SK-N-SH (cell line): ENCODE data around the gene FBXW9. TPM values are rescaled to one million over a fixed set of nuclear protein-coding genes. Genes with fewer than 3 reads are reported as not detected.

Experiments used
- CTCF ChIA-PET: fragments of 300-600, 350-600 bp; formaldehyde crosslinking; extraction: SDS; loops from one replicate; lab custom pipeline; 2021; lab: Yijun Ruan, JAX
- POLR2A ChIA-PET: fragments of 350-600 bp; sonication (Branson Sonifier 250); formaldehyde crosslinking; extraction: SDS; loops from one replicate; lab custom pipeline; 2020; ENCODE audit warnings: antibody characterized with exemption, inconsistent platforms; lab: Yijun Ruan, JAX
- DNase-seq: peaks from one replicate; pipeline ENCODE4 v3.0.0; 2012
- H2AFZ ChIP-seq: fragments of 200-600 bp; sonication (generic); 2 replicates; pipeline ENCODE4 v1.8.1; 2016; ENCODE audit warnings: antibody characterized with exemption, mild to moderate bottlenecking, low read depth
- H3F3A ChIP-seq: fragments of 200-600 bp; sonication (generic); replicated peaks from 2 replicates; pipeline ENCODE3; 2016; ENCODE audit warnings: antibody characterized with exemption, mild to moderate bottlenecking; ENCODE audit not compliant: insufficient read depth
- H3K27ac ChIP-seq, 2 experiments: fragments of 200-500 bp in 1 of 2; fragments of 200-600 bp in 1 of 2; sonication (Bioruptor generic) in 1 of 2; sonication (generic), shearing (Covaris generic) in 1 of 2; 2 replicates each; pipeline versions ENCODE4 v1.5.1 to v1.6.1; 2014 to 2016; ENCODE audit warnings: low read depth in 2 of 2, inconsistent platforms in 1 of 2, low read length in 1 of 2, mild to moderate bottlenecking in 1 of 2, mixed read lengths in 1 of 2
- H3K27me3 ChIP-seq: fragments of 200-600 bp; sonication (generic), shearing (Covaris generic); 2 replicates; pipeline ENCODE4 v1.6.1; 2016; ENCODE audit warnings: mixed run types; ENCODE audit not compliant: insufficient read depth
- H3K36me3 ChIP-seq, 2 experiments: fragments of 200-500 bp in 1 of 2; fragments of 200-600 bp in 1 of 2; sonication (Bioruptor generic) in 1 of 2; sonication (generic) in 1 of 2; replicated peaks in 1 of 2; 2 replicates each; pipeline versions ENCODE3 to v1.5.1; 2014 to 2016; ENCODE audit warnings: low read length in 1 of 2, mild to moderate bottlenecking in 1 of 2; ENCODE audit not compliant: insufficient read depth in 2 of 2, control insufficient read depth in 1 of 2
- H3K4me1 ChIP-seq, 2 experiments: fragments of 200-500 bp in 1 of 2; fragments of 200-600 bp in 1 of 2; sonication (Bioruptor generic) in 1 of 2; sonication (generic), shearing (Covaris generic) in 1 of 2; 2 replicates each; pipeline versions ENCODE4 v1.5.1 to v1.6.1; 2014 to 2016; ENCODE audit warnings: low read depth in 1 of 2, low read length in 1 of 2, mixed run types in 1 of 2; ENCODE audit not compliant: insufficient read depth in 2 of 2, control insufficient read depth in 1 of 2
- H3K4me2 ChIP-seq: fragments of 200-600 bp; sonication (generic), shearing (Covaris generic); 2 replicates; pipeline ENCODE4 v1.6.1; 2017; ENCODE audit warnings: mixed run types
- H3K4me3 ChIP-seq, 2 experiments: fragments of 200-500 bp in 1 of 2; fragments of 200-600 bp in 1 of 2; sonication (Bioruptor generic) in 1 of 2; sonication (generic), shearing (Covaris generic) in 1 of 2; 2 replicates each; pipeline versions ENCODE4 v1.5.1 to v1.8.1; 2014 to 2016; ENCODE audit warnings: low read depth in 2 of 2, inconsistent platforms in 1 of 2, low read length in 1 of 2, mild to moderate bottlenecking in 1 of 2, mixed read lengths in 1 of 2, moderate library complexity in 1 of 2
- H3K79me2 ChIP-seq: fragments of 200-600 bp; sonication (generic); 2 replicates; pipeline ENCODE4 v1.8.1; 2017; ENCODE audit warnings: mild to moderate bottlenecking; ENCODE audit not compliant: insufficient read depth
- H3K9ac ChIP-seq: fragments of 200-600 bp; sonication (generic); 2 replicates; pipeline ENCODE4 v1.6.1; 2017; ENCODE audit warnings: mixed run types
- H3K9me2 ChIP-seq: fragments of 200-600 bp; sonication (generic); 2 replicates; pipeline ENCODE4 v1.6.1; 2017; ENCODE audit warnings: mixed run types
- H3K9me3 ChIP-seq: fragments of 200-600 bp; sonication (generic); 2 replicates; pipeline ENCODE4 v1.6.1; 2017; ENCODE audit warnings: mixed run types, mild to moderate bottlenecking, moderate library complexity
- H4K20me1 ChIP-seq: fragments of 200-600 bp; sonication (generic); 2 replicates; pipeline ENCODE4 v1.6.1; 2017; ENCODE audit warnings: mild to moderate bottlenecking, mixed run types; ENCODE audit not compliant: insufficient read depth
- CHD2 ChIP-seq: fragments of 150-350 bp; IDR thresholded peaks from 2 replicates; pipeline ENCODE4 v1.6.1; 2018; ENCODE audit warnings: low read length; ENCODE audit not compliant: partially characterized antibody
- FOSL2 ChIP-seq: IDR thresholded peaks from 2 replicates; pipeline ENCODE4 v1.4.0; 2012; ENCODE audit warnings: low read depth, mild to moderate bottlenecking, moderate library complexity, borderline replicate concordance
- MEF2A ChIP-seq: IDR thresholded peaks from 2 replicates; pipeline ENCODE4 v1.4.0; 2012; ENCODE audit warnings: low read depth, borderline replicate concordance
- NRF1 ChIP-seq: IDR thresholded peaks from 2 replicates; pipeline ENCODE4 v1.6.1; 2012; ENCODE audit warnings: low read depth, mild to moderate bottlenecking, low read length
- RXRA ChIP-seq: IDR thresholded peaks from 2 replicates; pipeline ENCODE4 v1.4.0; 2012; ENCODE audit warnings: low read depth, mild to moderate bottlenecking, borderline replicate concordance
- WGBS: methylation state at CpG from one replicate; pipeline ENCODE4 v1.1.6; 2017; ENCODE audit warnings: low lambda C conversion rate; 5-methylcytosine and 5-hydroxymethylcytosine counted together
- polyA plus RNA-seq, 3 experiments: library from polyadenylated mRNA; depleted of rRNA; stranded (reverse); fragments of >200 nt; gene quantifications; 2 replicates each; pipeline ENCODE4 v1.2.3, GENCODE V29; 2012
- TF ChIP-seq, protein P1 (sequence below): fragments of 200-600 bp; sonication (generic); IDR thresholded peaks from 2 replicates; pipeline ENCODE4 v1.6.1; 2017; ENCODE audit warnings: antibody characterized with exemption, mild to moderate bottlenecking, moderate library complexity
- TF ChIP-seq, protein P2 (sequence below): IDR thresholded peaks from 2 replicates; pipeline ENCODE4 v1.6.1; 2012; ENCODE audit warnings: mild to moderate bottlenecking, low read depth, low read length, moderate library complexity
- TF ChIP-seq, protein P3 (sequence below): IDR thresholded peaks from 2 replicates; pipeline ENCODE4 v1.4.0; 2012; ENCODE audit warnings: low read depth, borderline replicate concordance
- TF ChIP-seq, protein P4 (sequence below): IDR thresholded peaks from 2 replicates; pipeline ENCODE4 v1.4.0; 2012; ENCODE audit warnings: low read depth, borderline replicate concordance
- TF ChIP-seq, protein P5 (sequence below): IDR thresholded peaks from 2 replicates; pipeline ENCODE4; 2012

FBXW9 gene
- polyA plus RNA-seq, 1 of the 3 experiments (the other 2 are of a cell fraction) = 26.6 TPM

- peaks cover 43 to 46% of the 10 kb centered on the region in 2 experiments for H3K36me3 ChIP-seq
- WGBS = 96% methylated on average over 7 of the region's 12 CpGs
Measured at GRCh38 chr19:12676928-12677327, 19.5 kb downstream of the FBXW9 start.

More at GRCh38 chr19:12676928-12677327, 19.5 kb downstream of the FBXW9 start:
- H3K4me3 ChIP-seq = no peak overlapping the region
- CTCF ChIA-PET = interaction anchor here (0.6 to 2.2 kb wide), 18 partner anchors 8 to 617 kb away, joined by 3 to 11 read pairs (median 4); partner anchors contain the start of genes FBXW9, MAN2B1, WDR83 and ZNF490
- H3F3A ChIP-seq = peaks cover 17% of the 10 kb centered on the region
- H3K27ac ChIP-seq = no peak overlapping the region
- no peak overlapping the region for H3K9ac ChIP-seq
- H3K79me2 ChIP-seq = peaks cover 35% of the 10 kb centered on the region; the same call in 1 of the 2 replicates
- no peaks in the 10 kb centered on the region for H3K9me2 ChIP-seq
- no peak overlapping the region for H2AFZ ChIP-seq
- peaks cover 0 to 4% of the 10 kb centered on the region in 2 experiments; a peak in 1 of 4 replicates for H3K4me1 ChIP-seq
- no peaks in the 10 kb centered on the region for H3K27me3 ChIP-seq
- peaks cover 12% of the 10 kb centered on the region for H4K20me1 ChIP-seq
- DNase-seq = no peak
- POLR2A ChIA-PET = interaction anchor here (0.6 to 1.4 kb wide), 2 partner anchors 11 to 41 kb away, joined by 5 to 6 read pairs; partner anchors contain the start of genes MAN2B1 and WDR83
- no peaks in the 10 kb centered on the region for H3K9me3 ChIP-seq
- H3K4me2 ChIP-seq = no peak overlapping the region
- TF ChIP-seq, protein P1, sequence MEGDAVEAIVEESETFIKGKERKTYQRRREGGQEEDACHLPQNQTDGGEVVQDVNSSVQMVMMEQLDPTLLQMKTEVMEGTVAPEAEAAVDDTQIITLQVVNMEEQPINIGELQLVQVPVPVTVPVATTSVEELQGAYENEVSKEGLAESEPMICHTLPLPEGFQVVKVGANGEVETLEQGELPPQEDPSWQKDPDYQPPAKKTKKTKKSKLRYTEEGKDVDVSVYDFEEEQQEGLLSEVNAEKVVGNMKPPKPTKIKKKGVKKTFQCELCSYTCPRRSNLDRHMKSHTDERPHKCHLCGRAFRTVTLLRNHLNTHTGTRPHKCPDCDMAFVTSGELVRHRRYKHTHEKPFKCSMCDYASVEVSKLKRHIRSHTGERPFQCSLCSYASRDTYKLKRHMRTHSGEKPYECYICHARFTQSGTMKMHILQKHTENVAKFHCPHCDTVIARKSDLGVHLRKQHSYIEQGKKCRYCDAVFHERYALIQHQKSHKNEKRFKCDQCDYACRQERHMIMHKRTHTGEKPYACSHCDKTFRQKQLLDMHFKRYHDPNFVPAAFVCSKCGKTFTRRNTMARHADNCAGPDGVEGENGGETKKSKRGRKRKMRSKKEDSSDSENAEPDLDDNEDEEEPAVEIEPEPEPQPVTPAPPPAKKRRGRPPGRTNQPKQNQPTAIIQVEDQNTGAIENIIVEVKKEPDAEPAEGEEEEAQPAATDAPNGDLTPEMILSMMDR = no peak
- TF ChIP-seq FOSL2 = no peak
- TF ChIP-seq, protein P2, sequence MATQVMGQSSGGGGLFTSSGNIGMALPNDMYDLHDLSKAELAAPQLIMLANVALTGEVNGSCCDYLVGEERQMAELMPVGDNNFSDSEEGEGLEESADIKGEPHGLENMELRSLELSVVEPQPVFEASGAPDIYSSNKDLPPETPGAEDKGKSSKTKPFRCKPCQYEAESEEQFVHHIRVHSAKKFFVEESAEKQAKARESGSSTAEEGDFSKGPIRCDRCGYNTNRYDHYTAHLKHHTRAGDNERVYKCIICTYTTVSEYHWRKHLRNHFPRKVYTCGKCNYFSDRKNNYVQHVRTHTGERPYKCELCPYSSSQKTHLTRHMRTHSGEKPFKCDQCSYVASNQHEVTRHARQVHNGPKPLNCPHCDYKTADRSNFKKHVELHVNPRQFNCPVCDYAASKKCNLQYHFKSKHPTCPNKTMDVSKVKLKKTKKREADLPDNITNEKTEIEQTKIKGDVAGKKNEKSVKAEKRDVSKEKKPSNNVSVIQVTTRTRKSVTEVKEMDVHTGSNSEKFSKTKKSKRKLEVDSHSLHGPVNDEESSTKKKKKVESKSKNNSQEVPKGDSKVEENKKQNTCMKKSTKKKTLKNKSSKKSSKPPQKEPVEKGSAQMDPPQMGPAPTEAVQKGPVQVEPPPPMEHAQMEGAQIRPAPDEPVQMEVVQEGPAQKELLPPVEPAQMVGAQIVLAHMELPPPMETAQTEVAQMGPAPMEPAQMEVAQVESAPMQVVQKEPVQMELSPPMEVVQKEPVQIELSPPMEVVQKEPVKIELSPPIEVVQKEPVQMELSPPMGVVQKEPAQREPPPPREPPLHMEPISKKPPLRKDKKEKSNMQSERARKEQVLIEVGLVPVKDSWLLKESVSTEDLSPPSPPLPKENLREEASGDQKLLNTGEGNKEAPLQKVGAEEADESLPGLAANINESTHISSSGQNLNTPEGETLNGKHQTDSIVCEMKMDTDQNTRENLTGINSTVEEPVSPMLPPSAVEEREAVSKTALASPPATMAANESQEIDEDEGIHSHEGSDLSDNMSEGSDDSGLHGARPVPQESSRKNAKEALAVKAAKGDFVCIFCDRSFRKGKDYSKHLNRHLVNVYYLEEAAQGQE = no peak
- TF ChIP-seq, protein P3, sequence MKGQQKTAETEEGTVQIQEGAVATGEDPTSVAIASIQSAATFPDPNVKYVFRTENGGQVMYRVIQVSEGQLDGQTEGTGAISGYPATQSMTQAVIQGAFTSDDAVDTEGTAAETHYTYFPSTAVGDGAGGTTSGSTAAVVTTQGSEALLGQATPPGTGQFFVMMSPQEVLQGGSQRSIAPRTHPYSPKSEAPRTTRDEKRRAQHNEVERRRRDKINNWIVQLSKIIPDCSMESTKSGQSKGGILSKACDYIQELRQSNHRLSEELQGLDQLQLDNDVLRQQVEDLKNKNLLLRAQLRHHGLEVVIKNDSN = no peak
- TF ChIP-seq, protein P4, sequence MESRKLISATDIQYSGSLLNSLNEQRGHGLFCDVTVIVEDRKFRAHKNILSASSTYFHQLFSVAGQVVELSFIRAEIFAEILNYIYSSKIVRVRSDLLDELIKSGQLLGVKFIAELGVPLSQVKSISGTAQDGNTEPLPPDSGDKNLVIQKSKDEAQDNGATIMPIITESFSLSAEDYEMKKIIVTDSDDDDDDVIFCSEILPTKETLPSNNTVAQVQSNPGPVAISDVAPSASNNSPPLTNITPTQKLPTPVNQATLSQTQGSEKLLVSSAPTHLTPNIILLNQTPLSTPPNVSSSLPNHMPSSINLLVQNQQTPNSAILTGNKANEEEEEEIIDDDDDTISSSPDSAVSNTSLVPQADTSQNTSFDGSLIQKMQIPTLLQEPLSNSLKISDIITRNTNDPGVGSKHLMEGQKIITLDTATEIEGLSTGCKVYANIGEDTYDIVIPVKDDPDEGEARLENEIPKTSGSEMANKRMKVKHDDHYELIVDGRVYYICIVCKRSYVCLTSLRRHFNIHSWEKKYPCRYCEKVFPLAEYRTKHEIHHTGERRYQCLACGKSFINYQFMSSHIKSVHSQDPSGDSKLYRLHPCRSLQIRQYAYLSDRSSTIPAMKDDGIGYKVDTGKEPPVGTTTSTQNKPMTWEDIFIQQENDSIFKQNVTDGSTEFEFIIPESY = no peak
- TF ChIP-seq CHD2 = no peak
- TF ChIP-seq, protein P5, sequence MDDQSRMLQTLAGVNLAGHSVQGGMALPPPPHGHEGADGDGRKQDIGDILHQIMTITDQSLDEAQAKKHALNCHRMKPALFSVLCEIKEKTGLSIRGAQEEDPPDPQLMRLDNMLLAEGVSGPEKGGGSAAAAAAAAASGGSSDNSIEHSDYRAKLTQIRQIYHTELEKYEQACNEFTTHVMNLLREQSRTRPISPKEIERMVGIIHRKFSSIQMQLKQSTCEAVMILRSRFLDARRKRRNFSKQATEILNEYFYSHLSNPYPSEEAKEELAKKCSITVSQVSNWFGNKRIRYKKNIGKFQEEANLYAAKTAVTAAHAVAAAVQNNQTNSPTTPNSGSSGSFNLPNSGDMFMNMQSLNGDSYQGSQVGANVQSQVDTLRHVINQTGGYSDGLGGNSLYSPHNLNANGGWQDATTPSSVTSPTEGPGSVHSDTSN = no peak
- no peak for TF ChIP-seq RXRA
- TF ChIP-seq MEF2A = no peak
- TF ChIP-seq NRF1 = no peak
